ENCODE measurements around the gene DIPK1B. TPM values are rescaled to one million over a fixed set of nuclear protein-coding genes. Genes with fewer than 3 reads are reported as not detected.
"Not testable (repeated sequence)": the region's sequence is repeated elsewhere in the genome, so short reads cannot be mapped to it uniquely, and the experiment has no call there.

Gene DIPK1B
- total RNA-seq, 4 donors from 2014 or later, result 5.4 to 37.9 (median 15.8) TPM

DNA sequence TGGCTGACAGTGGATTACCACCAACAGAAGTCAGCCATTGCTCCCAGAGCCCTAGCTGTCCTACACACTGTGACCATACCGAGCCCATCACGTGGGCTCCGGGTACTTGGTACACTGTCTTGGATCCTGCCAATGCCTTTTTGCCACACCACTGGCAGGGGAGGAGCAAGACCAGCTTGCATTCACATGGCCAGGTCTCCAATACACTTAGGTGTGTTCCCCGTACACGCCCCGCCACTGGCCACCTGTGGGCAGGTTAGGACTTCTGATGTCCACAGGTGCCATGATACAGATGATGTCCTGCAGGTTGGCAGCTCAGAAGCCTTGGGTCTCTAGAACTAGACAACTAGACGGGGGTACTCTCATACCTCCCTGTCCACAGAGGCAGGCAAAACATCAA is 5.4 kb upstream of the DIPK1B start:
- Histone ChIP-seq H3K4me1 (peaks cover 0 to 11% (median 2%) of the 10 kb centered on the region in 4 donors), H3K9me3 (no peaks in the 10 kb centered on the region), H3K36me3 (no peaks in the 10 kb centered on the region), H3K4me3 (no peak overlapping the region), H3K27ac (no peak overlapping the region), H3K27me3 (peaks cover 0 to 30% of the 10 kb centered on the region in 2 donors)
- WGBS, 2 donors, result 90 to 94% methylated on average over 7 of the region's 7 CpGs
- DNase-seq (ENCODE audit: low spot score in 2 of 2), result no peak
- TF ChIP-seq POLR2A (IDR thresholded peaks at IDR 0.05) (no peak), EP300 (IDR thresholded peaks at IDR 0.05) (no peak)
- TF ChIP-seq, protein P1, sequence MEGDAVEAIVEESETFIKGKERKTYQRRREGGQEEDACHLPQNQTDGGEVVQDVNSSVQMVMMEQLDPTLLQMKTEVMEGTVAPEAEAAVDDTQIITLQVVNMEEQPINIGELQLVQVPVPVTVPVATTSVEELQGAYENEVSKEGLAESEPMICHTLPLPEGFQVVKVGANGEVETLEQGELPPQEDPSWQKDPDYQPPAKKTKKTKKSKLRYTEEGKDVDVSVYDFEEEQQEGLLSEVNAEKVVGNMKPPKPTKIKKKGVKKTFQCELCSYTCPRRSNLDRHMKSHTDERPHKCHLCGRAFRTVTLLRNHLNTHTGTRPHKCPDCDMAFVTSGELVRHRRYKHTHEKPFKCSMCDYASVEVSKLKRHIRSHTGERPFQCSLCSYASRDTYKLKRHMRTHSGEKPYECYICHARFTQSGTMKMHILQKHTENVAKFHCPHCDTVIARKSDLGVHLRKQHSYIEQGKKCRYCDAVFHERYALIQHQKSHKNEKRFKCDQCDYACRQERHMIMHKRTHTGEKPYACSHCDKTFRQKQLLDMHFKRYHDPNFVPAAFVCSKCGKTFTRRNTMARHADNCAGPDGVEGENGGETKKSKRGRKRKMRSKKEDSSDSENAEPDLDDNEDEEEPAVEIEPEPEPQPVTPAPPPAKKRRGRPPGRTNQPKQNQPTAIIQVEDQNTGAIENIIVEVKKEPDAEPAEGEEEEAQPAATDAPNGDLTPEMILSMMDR (IDR thresholded peaks at IDR 0.05), result no peak

DNA sequence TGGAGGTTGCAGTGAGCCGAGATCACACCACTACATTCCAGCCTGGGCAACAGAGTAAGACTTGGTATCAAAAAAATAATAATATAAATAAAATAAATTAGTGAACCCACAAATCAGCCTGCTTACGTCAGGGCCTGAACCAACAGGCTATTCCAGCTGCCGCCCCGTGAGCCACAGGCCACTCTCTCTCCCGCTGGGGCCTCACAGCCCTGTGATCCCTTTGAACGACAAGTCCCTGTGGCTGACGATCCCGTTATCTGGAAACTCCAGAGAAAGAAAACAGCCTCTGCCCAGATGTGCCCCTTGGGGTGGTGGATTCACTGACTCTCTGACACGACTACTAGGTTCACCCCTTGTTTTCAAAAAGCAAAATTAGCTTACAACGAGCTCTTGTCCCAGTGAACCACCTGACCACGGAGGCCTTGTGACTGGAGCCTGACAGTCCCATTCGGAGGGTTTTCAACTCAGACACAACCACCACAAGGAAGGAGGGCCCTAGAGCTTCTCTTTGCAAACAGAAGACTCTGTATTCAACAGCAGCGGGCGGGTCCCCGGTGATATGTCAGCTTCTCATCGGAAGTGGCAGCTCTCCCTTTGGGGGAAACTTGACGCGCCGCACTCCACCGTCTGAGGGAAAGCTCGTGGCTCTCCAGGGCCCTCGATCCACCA is 4.4 kb upstream of the DIPK1B start:
- H3K9me3 ChIP-seq, result no peaks in the 10 kb centered on the region
- DNase-seq (ENCODE audit: low spot score in 2 of 2), result no peak
- H3K4me3 ChIP-seq, result no peak overlapping the region
- H3K27me3 ChIP-seq, result peaks cover 0 to 36% of the 10 kb centered on the region in 2 donors
- peaks cover 0 to 18% (median 5%) of the 10 kb centered on the region in 4 donors for H3K4me1 ChIP-seq
- TF ChIP-seq POLR2A (IDR thresholded peaks at IDR 0.05) (no peak), EP300 (IDR thresholded peaks at IDR 0.05) (no peak)
- TF ChIP-seq, protein P1 (IDR thresholded peaks at IDR 0.05), result no peak
- no peaks in the 10 kb centered on the region for H3K36me3 ChIP-seq
- no peak overlapping the region for H3K27ac ChIP-seq
- 69% methylated on average over 22 of the region's 22 CpGs for WGBS, 2 donors

DNA sequence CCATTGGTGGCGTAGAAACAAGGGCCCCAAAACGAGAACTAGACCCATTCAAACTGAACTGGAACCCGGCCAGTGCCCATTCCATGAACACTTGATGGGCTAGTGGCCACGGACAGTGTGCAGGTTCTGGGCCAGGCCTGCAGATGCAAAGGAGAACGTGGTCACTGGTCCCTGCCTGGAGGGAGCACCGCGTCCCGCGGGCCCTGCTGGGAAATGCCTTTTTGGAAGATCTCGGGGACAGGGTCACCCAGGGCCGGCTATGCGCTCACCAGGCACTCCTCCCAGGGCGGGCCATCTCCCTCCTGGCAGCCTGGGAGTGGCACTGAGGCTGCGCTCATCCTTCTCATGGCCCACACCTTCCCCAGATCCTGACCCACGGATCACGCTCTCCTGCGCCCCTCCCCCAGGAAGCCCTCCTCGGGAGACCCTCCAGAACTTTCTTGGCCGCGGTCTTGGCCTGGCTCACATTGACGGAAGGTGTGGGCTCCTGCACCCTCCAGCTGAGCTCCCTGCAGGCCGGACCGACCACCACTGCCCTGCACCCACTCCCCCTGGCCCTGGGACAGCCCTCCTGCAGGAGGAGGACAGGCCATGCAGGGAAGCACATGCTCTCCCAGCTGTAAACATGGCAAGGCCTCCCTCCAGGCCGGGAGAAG is 2.8 kb upstream of the DIPK1B start:
- Histone ChIP-seq H3K9me3 (no peaks in the 10 kb centered on the region), H3K4me1 (peaks cover 0 to 34% (median 6%) of the 10 kb centered on the region in 4 donors), H3K36me3 (no peaks in the 10 kb centered on the region), H3K27me3 (peaks cover 0 to 52% of the 10 kb centered on the region in 2 donors), H3K4me3 (no peak overlapping the region), H3K27ac (no peak overlapping the region)
- TF ChIP-seq POLR2A (IDR thresholded peaks at IDR 0.05), result no peak
- TF ChIP-seq, protein P1 (IDR thresholded peaks at IDR 0.05), result no peak
- no peak for TF ChIP-seq EP300 (IDR thresholded peaks at IDR 0.05)
- 90 to 92% methylated on average over 20 to 24 of the region's 24 CpGs for WGBS, 2 donors
- no peak for DNase-seq (ENCODE audit: low spot score in 2 of 2)

DNA sequence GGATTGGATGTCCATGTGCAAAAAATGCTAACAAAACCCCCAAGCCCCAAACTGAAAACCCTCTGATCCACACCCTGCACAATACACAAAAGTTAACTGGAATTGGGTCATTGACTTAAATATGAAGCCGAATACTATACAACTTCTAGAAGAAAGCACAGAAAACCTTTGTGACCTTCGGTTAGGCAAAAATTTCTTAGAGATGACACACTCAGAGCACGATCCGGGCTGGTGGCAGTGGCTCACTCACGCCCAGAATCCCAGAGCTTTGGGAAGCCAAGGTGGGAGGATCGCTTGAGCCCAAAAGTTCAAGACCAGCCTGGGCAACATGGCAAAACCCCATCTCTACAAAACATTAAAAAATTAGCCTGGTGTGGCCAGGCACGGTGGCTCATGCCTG is 1.8 kb upstream of the DIPK1B start:
- no peak overlapping the region for H3K4me3 ChIP-seq
- no peak overlapping the region for H3K27ac ChIP-seq
- no peaks in the 10 kb centered on the region for H3K9me3 ChIP-seq
- DNase-seq (ENCODE audit: low spot score in 2 of 2), result no peak
- peaks cover 0 to 61% of the 10 kb centered on the region in 2 donors for H3K27me3 ChIP-seq
- TF ChIP-seq, protein P1 (IDR thresholded peaks at IDR 0.05), result no peak
- TF ChIP-seq EP300 (IDR thresholded peaks at IDR 0.05) (no peak), POLR2A (IDR thresholded peaks at IDR 0.05) (no peak)
- no peaks in the 10 kb centered on the region for H3K36me3 ChIP-seq
- 68 to 70% methylated on average over 7 of the region's 7 CpGs for WGBS, 2 donors
- H3K4me1 ChIP-seq, result peaks cover 0 to 39% (median 6%) of the 10 kb centered on the region in 4 donors

DNA sequence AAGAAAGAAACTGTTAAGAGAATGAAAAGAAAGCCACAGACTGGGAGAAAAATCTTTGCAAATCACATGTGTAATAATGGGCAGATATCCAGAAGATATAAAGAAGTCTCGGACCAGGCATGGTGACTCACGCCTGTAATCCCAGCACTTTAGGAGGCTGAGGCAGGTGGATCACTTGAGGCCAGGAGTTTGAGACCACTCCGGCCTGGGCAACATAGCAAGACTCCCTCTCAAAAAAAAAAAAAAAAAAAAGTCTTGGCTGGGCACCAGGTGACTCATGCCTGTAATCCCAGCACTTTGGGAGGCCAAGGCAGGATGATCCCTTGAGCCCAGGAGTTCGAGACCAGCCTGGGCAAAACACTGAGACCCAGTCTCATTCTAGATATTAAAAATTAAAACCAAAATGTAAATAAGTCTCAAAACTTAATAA is 1.1 kb upstream of the DIPK1B start:
- Histone ChIP-seq H3K27me3 (peaks cover 0 to 62% of the 10 kb centered on the region in 2 donors), H3K4me1 (peaks cover 0 to 39% (median 6%) of the 10 kb centered on the region in 4 donors)
- H3K4me3 ChIP-seq; H3K27ac ChIP-seq; H3K9me3 ChIP-seq; H3K36me3 ChIP-seq; DNase-seq (ENCODE audit: low spot score in 2 of 2): not testable (repeated sequence)
- 34 to 37% methylated on average over 4 of the region's 4 CpGs for WGBS, 2 donors
